ENCODE data around the gene CTSC. TPM values are rescaled to one million over a fixed set of nuclear protein-coding genes. Genes with fewer than 3 reads are reported as not detected.

The CTSC gene
- total RNA-seq, 1 donor from 2014 or later, result 4.8 TPM

GRCh38 chr11:88345408-88345807 lies 7.9 kb upstream of the CTSC start:
- H3K4me3 Mint-ChIP-seq (ENCODE audit: unreplicated experiment), result no peak overlapping the region
- TF ChIP-seq CTCF (IDR thresholded peaks at IDR 0.05), result no peak
- no peak overlapping the region for H3K27ac Mint-ChIP-seq (ENCODE audit: unreplicated experiment)
- DNase-seq (ENCODE audit: low spot score), result no peak
- no peaks in the 10 kb centered on the region for H3K4me1 Mint-ChIP-seq (ENCODE audit: low read depth)
- no peaks in the 10 kb centered on the region for H3K9me3 Mint-ChIP-seq (ENCODE audit: low read depth)
- H3K36me3 Mint-ChIP-seq (ENCODE audit: low read depth), result no peaks in the 10 kb centered on the region
- H3K27me3 Mint-ChIP-seq (ENCODE audit: low read depth), result peaks cover 1% of the 10 kb centered on the region

- Mint-ChIP-seq H3K4me1 (ENCODE audit: low read depth) (no peaks in the 10 kb centered on the region), H3K27ac (ENCODE audit: unreplicated experiment) (no peak overlapping the region)
Measured at GRCh38 chr11:88344869-88345268, 7.3 kb upstream of the CTSC start.

GRCh38 chr11:88341522-88342251 lies 4.2 kb upstream of the CTSC start:
- TF ChIP-seq CTCF (IDR thresholded peaks at IDR 0.05), result no peak
- peaks cover 6% of the 10 kb centered on the region for H3K27me3 Mint-ChIP-seq (ENCODE audit: low read depth)
- DNase-seq (ENCODE audit: low spot score), result no peak
- peaks cover 13% of the 10 kb centered on the region for H3K4me1 Mint-ChIP-seq (ENCODE audit: low read depth)
- no peaks in the 10 kb centered on the region for H3K9me3 Mint-ChIP-seq (ENCODE audit: low read depth)
- no peak overlapping the region for H3K27ac Mint-ChIP-seq (ENCODE audit: unreplicated experiment)
- H3K4me3 Mint-ChIP-seq (ENCODE audit: unreplicated experiment), result no peak overlapping the region
- no peaks in the 10 kb centered on the region for H3K36me3 Mint-ChIP-seq (ENCODE audit: low read depth)

More at GRCh38 chr11:88344869-88345268, 7.3 kb upstream of the CTSC start:
- DNase-seq (ENCODE audit: low spot score), result no peak
- H3K36me3 Mint-ChIP-seq (ENCODE audit: low read depth), result no peaks in the 10 kb centered on the region
- H3K9me3 Mint-ChIP-seq (ENCODE audit: low read depth), result no peaks in the 10 kb centered on the region
- TF ChIP-seq CTCF (IDR thresholded peaks at IDR 0.05), result no peak
- peaks cover 5% of the 10 kb centered on the region for H3K27me3 Mint-ChIP-seq (ENCODE audit: low read depth)
- no peak overlapping the region for H3K4me3 Mint-ChIP-seq (ENCODE audit: unreplicated experiment)

GRCh38 chr11:88340366-88340935 lies 2.9 kb upstream of the CTSC start:
- H3K36me3 Mint-ChIP-seq (ENCODE audit: low read depth), result no peaks in the 10 kb centered on the region
- peaks cover 13% of the 10 kb centered on the region for H3K4me1 Mint-ChIP-seq (ENCODE audit: low read depth)
- no peak overlapping the region for H3K27ac Mint-ChIP-seq (ENCODE audit: unreplicated experiment)
- H3K4me3 Mint-ChIP-seq (ENCODE audit: unreplicated experiment), result no peak overlapping the region
- H3K9me3 Mint-ChIP-seq (ENCODE audit: low read depth), result no peaks in the 10 kb centered on the region
- TF ChIP-seq CTCF (IDR thresholded peaks at IDR 0.05), result no peak
- H3K27me3 Mint-ChIP-seq (ENCODE audit: low read depth), result peaks cover 6% of the 10 kb centered on the region
- no peak for DNase-seq (ENCODE audit: low spot score)

GRCh38 chr11:88337987-88338668 lies 592 bp upstream of the CTSC start:
- peaks cover 13% of the 10 kb centered on the region for H3K4me1 Mint-ChIP-seq (ENCODE audit: low read depth)
- no peak for TF ChIP-seq CTCF (IDR thresholded peaks at IDR 0.05)
- H3K9me3 Mint-ChIP-seq (ENCODE audit: low read depth), result no peaks in the 10 kb centered on the region
- peaks cover 6% of the 10 kb centered on the region for H3K27me3 Mint-ChIP-seq (ENCODE audit: low read depth)
- no peaks in the 10 kb centered on the region for H3K36me3 Mint-ChIP-seq (ENCODE audit: low read depth)
- DNase-seq (ENCODE audit: low spot score), result no peak
- H3K27ac Mint-ChIP-seq (ENCODE audit: unreplicated experiment), result peak overlapping the region; percentile 46
- peak overlapping the region; percentile 93 for H3K4me3 Mint-ChIP-seq (ENCODE audit: unreplicated experiment)

Data from chondrocyte (in vitro differentiated cells).